GM18870 (cell line): ENCODE results near the gene MBP.

Experiments used
- ATAC-seq: cut with Tn5 transposase; IDR thresholded peaks from one replicate; pipeline ENCODE4 v1.9.1; 2021; ENCODE audit warnings: moderate library complexity; ENCODE audit not compliant: unreplicated experiment

The MBP gene

GRCh38 chr18:77135339-77136075, 2.9 kb upstream of the MBP start:
- ATAC-seq: no peak

GRCh38 chr18:77134611-77135010, 2.0 kb upstream of the MBP start:
- ATAC-seq: no peak

GRCh38 chr18:77133835-77134496, 1.4 kb upstream of the MBP start:
- ATAC-seq: no peak

- ATAC-seq: no peak
Observed at GRCh38 chr18:77133051-77133834, 660 bp upstream of the MBP start.

- ATAC-seq: peak; percentile 20
Observed at GRCh38 chr18:77131652-77132368, 773 bp downstream of the MBP start.

GRCh38 chr18:77131100-77131651, 1.4 kb downstream of the MBP start:
- no peak for ATAC-seq

- no peak for ATAC-seq
Observed at GRCh38 chr18:77130229-77131099, 2.1 kb downstream of the MBP start.

GRCh38 chr18:77129150-77129551, 3.4 kb downstream of the MBP start:
- no peak for ATAC-seq

- ATAC-seq: peak; percentile 31
Observed at GRCh38 chr18:77127769-77128671, 4.6 kb downstream of the MBP start.

GRCh38 chr18:77124452-77124922, 8.1 kb downstream of the MBP start:
- peak; percentile 49 for ATAC-seq

- ATAC-seq: no peak
Observed at GRCh38 chr18:77123320-77124231, 9.0 kb downstream of the MBP start.

GRCh38 chr18:77121523-77121922, 11.1 kb downstream of the MBP start:
- ATAC-seq: no peak

GRCh38 chr18:77119851-77120491, 12.6 kb downstream of the MBP start:
- no peak for ATAC-seq

- ATAC-seq: no peak
Observed at GRCh38 chr18:77119101-77119850, 13.3 kb downstream of the MBP start.

GRCh38 chr18:77118256-77119090, 14.1 kb downstream of the MBP start:
- no peak for ATAC-seq
